Neutrophil (primary cell): ENCODE measurements around the gene CAMK1D.
"Not testable (repeated sequence)": the region's sequence is repeated elsewhere in the genome, so short reads cannot be mapped to it uniquely, and the experiment has no call there.

Experiments used
- H3K27ac ChIP-seq: fragments of 200-600 bp; sonication (generic); 2 replicates; pipeline ENCODE4 v1.5.1; 2016; ENCODE audit warnings: mild to moderate bottlenecking, moderate library complexity
- H3K27me3 ChIP-seq: fragments of 200-600 bp; sonication (generic); 2 replicates; pipeline ENCODE4 v1.6.0; 2016; ENCODE audit warnings: mild to moderate bottlenecking
- H3K36me3 ChIP-seq: fragments of 200-600 bp; sonication (generic); 2 replicates; pipeline ENCODE4 v1.5.1; 2017
- H3K4me1 ChIP-seq, 2 experiments: fragments of 200-600 bp in 1 of 2; sonication (generic) in 1 of 2; 1 replicate in 1 of 2; 2 replicates in 1 of 2; pipeline versions ENCODE4 v1.5.1 to v1.6.1; 2013 to 2016; ENCODE audit warnings: low read depth in 1 of 2, low read length in 1 of 2, mild to moderate bottlenecking in 1 of 2, moderate library complexity in 1 of 2; ENCODE audit not compliant: control insufficient read depth in 1 of 2, insufficient read depth in 1 of 2
- H3K4me3 ChIP-seq, 2 experiments: fragments of 200-600 bp in 1 of 2; sonication (generic) in 1 of 2; 1 replicate in 1 of 2; 2 replicates in 1 of 2; pipeline ENCODE4 v1.5.1; 2013 to 2016; ENCODE audit warnings: low read depth in 1 of 2, low read length in 1 of 2, mild to moderate bottlenecking in 1 of 2, moderate library complexity in 1 of 2
- H3K9me3 ChIP-seq: fragments of 200-600 bp; sonication (generic); 2 replicates; pipeline ENCODE4 v1.5.1; 2016
- CTCF ChIP-seq: fragments of 200-600 bp; sonication (generic); IDR thresholded peaks from 2 replicates; pipeline ENCODE4 v1.5.1; 2016; ENCODE audit warnings: antibody characterized with exemption

CAMK1D gene

DNA sequence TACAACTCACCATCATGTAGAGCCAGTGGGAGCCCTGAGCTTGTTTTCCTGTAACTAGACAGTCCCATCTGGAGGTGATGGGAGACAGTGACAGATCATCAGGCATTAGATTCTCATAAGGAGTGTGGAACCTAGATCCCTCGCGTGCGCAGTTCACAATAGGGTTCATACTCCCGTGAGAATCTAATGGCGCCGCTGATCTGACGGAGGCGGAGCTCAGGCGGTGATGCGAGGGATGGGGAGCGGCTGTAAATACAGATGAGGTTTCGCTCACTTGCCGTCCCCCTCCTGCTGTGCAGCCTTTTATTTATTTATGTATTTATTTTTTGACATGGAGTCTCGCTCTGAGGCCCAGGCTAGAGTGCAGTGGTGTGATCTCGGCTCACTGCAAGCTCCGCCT lies 139.3 kb downstream of the CAMK1D start:
- Histone ChIP-seq H3K9me3 (no peaks in the 10 kb centered on the region), H3K27me3 (peaks cover 7% of the 10 kb centered on the region), H3K4me1 (no peaks in the 10 kb centered on the region), H3K27ac (no peak overlapping the region), H3K36me3 (no peaks in the 10 kb centered on the region), H3K4me3 (no peak overlapping the region)
- TF ChIP-seq CTCF, result no peak

DNA sequence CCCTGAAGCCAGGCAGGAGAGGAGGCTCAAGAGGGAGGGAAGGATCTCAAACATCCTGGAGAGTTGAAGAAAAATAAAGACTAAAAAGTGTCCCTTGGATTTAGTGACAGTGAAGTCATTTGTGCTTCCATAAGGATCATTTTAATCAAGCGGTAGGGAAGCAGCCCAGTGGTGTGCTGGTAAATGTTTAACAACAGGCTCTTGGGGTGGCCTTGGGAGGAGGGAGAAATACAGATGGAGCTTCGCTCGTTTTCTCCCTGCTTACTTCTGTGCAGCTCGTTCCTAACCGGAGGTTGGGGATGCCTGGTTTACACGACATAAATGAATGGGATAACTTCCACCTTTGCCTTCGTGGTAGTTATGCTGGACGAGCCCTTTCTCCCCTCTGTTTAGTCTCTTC lies 140.0 kb downstream of the CAMK1D start:
- H3K36me3 ChIP-seq, result no peaks in the 10 kb centered on the region
- H3K27me3 ChIP-seq, result peaks cover 14% of the 10 kb centered on the region
- H3K4me3 ChIP-seq, result no peak overlapping the region
- no peaks in the 10 kb centered on the region for H3K4me1 ChIP-seq
- no peak overlapping the region for H3K27ac ChIP-seq
- no peaks in the 10 kb centered on the region for H3K9me3 ChIP-seq
- TF ChIP-seq CTCF, result no peak

DNA sequence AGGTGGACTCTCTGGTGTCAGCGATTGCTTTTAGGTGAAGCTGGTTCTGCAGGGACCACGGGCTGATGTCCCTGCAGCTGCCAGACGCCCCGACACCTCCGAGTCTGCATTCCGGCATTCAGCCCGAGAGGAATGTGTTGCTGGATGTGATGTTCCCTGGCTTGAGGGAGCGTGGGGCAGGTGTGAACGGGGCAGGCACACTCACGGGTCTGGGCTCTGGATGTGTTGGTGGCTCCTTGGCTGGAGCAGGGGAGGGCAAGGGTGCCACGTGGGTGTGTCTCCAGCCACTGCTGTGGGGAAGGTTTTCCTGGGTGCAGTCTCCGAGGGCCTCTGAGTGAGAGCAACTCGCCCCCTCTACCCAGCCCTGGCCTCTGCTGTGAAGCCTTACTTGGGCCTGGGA lies 140.5 kb downstream of the CAMK1D start:
- Histone ChIP-seq H3K27ac (no peak overlapping the region), H3K4me3 (no peak overlapping the region), H3K36me3 (no peaks in the 10 kb centered on the region), H3K4me1 (no peaks in the 10 kb centered on the region), H3K27me3 (peaks cover 17% of the 10 kb centered on the region), H3K9me3 (no peaks in the 10 kb centered on the region)
- no peak for TF ChIP-seq CTCF

DNA sequence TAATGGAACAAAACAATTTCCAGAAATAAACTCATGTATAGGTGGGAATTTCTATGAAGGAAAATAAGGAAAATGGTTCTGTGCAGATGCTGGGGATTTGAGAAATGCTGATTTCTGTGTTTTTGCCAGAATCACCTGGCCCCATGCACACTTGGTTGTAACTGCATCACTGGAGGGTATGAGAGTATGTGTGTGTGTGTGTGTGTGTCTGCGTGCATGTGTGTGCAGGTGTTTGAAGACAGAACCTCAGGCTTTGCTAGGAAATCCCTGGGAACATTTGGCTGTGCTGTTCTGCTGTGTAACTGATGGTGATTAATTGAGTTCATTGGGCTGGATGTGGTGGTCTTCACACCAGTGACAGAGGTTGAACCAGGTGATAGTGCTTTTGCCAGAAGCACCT lies 141.6 kb downstream of the CAMK1D start:
- Histone ChIP-seq H3K36me3 (no peaks in the 10 kb centered on the region), H3K4me3 (no peak overlapping the region), H3K27me3 (peaks cover 21% of the 10 kb centered on the region), H3K27ac (no peak overlapping the region), H3K9me3 (no peaks in the 10 kb centered on the region), H3K4me1 (no peaks in the 10 kb centered on the region)
- TF ChIP-seq CTCF, result no peak

DNA sequence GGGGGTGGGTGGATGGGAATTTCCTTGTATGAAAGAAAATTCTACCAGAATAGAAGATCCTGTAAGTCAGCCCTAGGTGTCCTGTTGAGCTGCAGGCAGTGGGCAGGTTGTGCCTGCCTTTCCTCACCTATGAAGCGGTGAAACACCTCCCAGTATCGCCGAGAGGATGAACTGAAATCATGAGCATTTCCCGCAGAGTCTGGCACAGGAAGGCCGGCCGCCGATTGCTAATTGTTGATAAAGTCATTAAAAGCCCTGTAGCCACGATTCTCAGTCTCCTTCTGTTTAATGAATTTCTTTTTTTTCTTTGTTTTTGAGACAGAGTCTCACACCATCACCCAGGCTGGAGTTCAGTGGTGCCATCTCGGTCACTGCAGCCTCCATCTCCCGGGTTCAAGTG lies 142.1 kb downstream of the CAMK1D start:
- no peaks in the 10 kb centered on the region for H3K9me3 ChIP-seq
- no peaks in the 10 kb centered on the region for H3K4me1 ChIP-seq
- no peak overlapping the region for H3K4me3 ChIP-seq
- no peaks in the 10 kb centered on the region for H3K36me3 ChIP-seq
- no peak overlapping the region for H3K27ac ChIP-seq
- H3K27me3 ChIP-seq, result peaks cover 21% of the 10 kb centered on the region
- TF ChIP-seq CTCF, result no peak

- no peaks in the 10 kb centered on the region for H3K36me3 ChIP-seq
- H3K4me1 ChIP-seq, result no peaks in the 10 kb centered on the region
- peaks cover 21% of the 10 kb centered on the region for H3K27me3 ChIP-seq
- no peak overlapping the region for H3K4me3 ChIP-seq
- no peak for TF ChIP-seq CTCF
- no peak overlapping the region for H3K27ac ChIP-seq
- no peaks in the 10 kb centered on the region for H3K9me3 ChIP-seq
Measured at GRCh38 chr10:12492016-12492415, 142.7 kb downstream of the CAMK1D start.

DNA sequence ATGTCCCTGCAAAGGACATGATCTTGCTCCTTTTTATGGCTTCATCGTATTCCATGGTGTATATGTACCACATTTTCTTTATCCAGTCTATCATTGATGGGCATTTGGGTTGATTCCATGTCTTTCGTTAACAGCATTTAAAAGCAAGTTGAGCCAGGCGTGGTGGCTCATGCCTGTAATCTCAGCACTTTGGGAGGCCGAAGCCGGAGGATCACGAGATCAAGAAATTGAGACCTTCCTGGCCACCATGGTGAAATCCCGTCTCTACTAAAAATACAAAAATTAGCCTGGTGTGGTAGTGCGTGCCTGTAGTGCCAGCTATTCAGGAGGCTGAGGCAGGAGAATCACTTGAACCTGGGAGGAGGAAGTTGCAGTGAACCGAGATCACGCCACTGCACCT lies 147.7 kb downstream of the CAMK1D start:
- H3K36me3 ChIP-seq, H3K4me3 ChIP-seq, H3K27ac ChIP-seq, H3K9me3 ChIP-seq: not testable (repeated sequence)
- Histone ChIP-seq H3K27me3 (peaks cover 21% of the 10 kb centered on the region), H3K4me1 (peaks cover 32 to 34% of the 10 kb centered on the region in 2 experiments)
